Keratinocyte (primary cell): ENCODE results near the gene NELL1. TPM values are rescaled to one million over a fixed set of nuclear protein-coding genes. Genes with fewer than 3 reads are reported as not detected.

Source experiments
- DNase-seq: peaks from one replicate; pipeline ENCODE4 v3.0.0-alpha.2; 2011; ENCODE audit warnings: low read depth, missing footprints, low spot score
- FAIRE-seq: peaks from 2 replicates; lab custom pipeline; 2011; peaks lifted over from hg19 to GRCh38; lab: Jason Lieb, UNC
- H2AFZ ChIP-seq: 2 replicates; pipeline ENCODE4 v1.6.0; 2012; ENCODE audit warnings: low read length, control low read depth, inconsistent platforms; ENCODE audit not compliant: control insufficient read depth
- H3K27ac ChIP-seq: 2 replicates; pipeline ENCODE4 v1.5.1; 2011; ENCODE audit warnings: low read length; ENCODE audit not compliant: control insufficient read depth, insufficient read depth
- H3K27me3 ChIP-seq: 3 replicates; pipeline ENCODE4 v1.6.0; 2011; ENCODE audit warnings: low read length; ENCODE audit not compliant: control insufficient read depth, insufficient read depth; ENCODE audit errors: extremely low read depth
- H3K36me3 ChIP-seq, 2 experiments: 2 replicates in 1 of 2; 3 replicates in 1 of 2; pipeline ENCODE4 v1.5.1; 2011; ENCODE audit warnings: low read length in 2 of 2, mild to moderate bottlenecking in 1 of 2; ENCODE audit not compliant: control insufficient read depth in 2 of 2, insufficient read depth in 2 of 2; ENCODE audit errors: extremely low read depth in 1 of 2
- H3K4me1 ChIP-seq: 3 replicates; pipeline ENCODE4 v1.5.1; 2011; ENCODE audit warnings: low read length; ENCODE audit not compliant: control insufficient read depth, insufficient read depth; ENCODE audit errors: extremely low read depth
- H3K4me2 ChIP-seq: 3 replicates; pipeline ENCODE4 v1.6.0; 2011; ENCODE audit warnings: low read depth, low read length; ENCODE audit not compliant: control insufficient read depth, insufficient read depth; ENCODE audit errors: extremely low read depth
- H3K4me3 ChIP-seq, 3 experiments: fragments of 200-600 bp in 1 of 3; sonication (generic) in 1 of 3; 2 replicates in 2 of 3; 3 replicates in 1 of 3; pipeline ENCODE4 v1.5.1; 2011 to 2016; ENCODE audit warnings: low read length in 3 of 3, mild to moderate bottlenecking in 3 of 3, control low read depth in 2 of 3, inconsistent platforms in 1 of 3, low read depth in 1 of 3, mixed read lengths in 1 of 3, mixed run types in 1 of 3, moderate library complexity in 1 of 3; ENCODE audit not compliant: control insufficient read depth in 2 of 3, insufficient read depth in 2 of 3; ENCODE audit errors: extremely low read depth in 1 of 3
- H3K79me2 ChIP-seq: 2 replicates; pipeline ENCODE4 v1.6.0; 2012; ENCODE audit warnings: low read length; ENCODE audit not compliant: control insufficient read depth, insufficient read depth
- H3K9ac ChIP-seq: 3 replicates; pipeline ENCODE4 v1.6.0; 2011; ENCODE audit warnings: low read length; ENCODE audit not compliant: control insufficient read depth, insufficient read depth; ENCODE audit errors: extremely low read depth
- H3K9me1 ChIP-seq: 3 replicates; pipeline ENCODE4 v1.6.0; 2011; ENCODE audit warnings: low read length; ENCODE audit not compliant: control insufficient read depth, insufficient read depth; ENCODE audit errors: extremely low read depth
- H3K9me3 ChIP-seq: 2 replicates; pipeline ENCODE4 v1.5.1; 2012; ENCODE audit warnings: low read depth, low read length; ENCODE audit not compliant: control insufficient read depth
- H4K20me1 ChIP-seq: 3 replicates; pipeline ENCODE4 v1.6.0; 2011; ENCODE audit warnings: low read length; ENCODE audit not compliant: control insufficient read depth, insufficient read depth; ENCODE audit errors: extremely low read depth
- EZH2 ChIP-seq: IDR thresholded peaks from one replicate; pipeline ENCODE4 v1.6.1; 2012; ENCODE audit warnings: inconsistent platforms, mild to moderate bottlenecking, low read length, moderate library complexity
- dilution Hi-C: fragments of 300-500 bp; cut with MboI; formaldehyde crosslinking; loops from one replicate; pipeline ENCODE4 v1.7.0; 2020; ENCODE audit warnings: low sequenced_read_pairs; ENCODE audit not compliant: extremely low pct_ligation_motif_present
- polyA plus RNA-seq, 5 experiments: library from polyadenylated mRNA; depleted of rRNA in 3 of 5; stranded (reverse) in 3 of 5; stranded (forward) in 1 of 5; unstranded in 1 of 5; fragments of >200 nt; gene quantifications; 1 replicate in 1 of 5; 2 replicates in 3 of 5; 3 replicates in 1 of 5; pipeline versions ENCODE4 v1.2.1 to v1.2.3, GENCODE V29; 2011 to 2012; ENCODE audit warnings: missing spikeins in 2 of 5, low read depth in 1 of 5, low replicate concordance in 1 of 5
- TF ChIP-seq, protein P1 (sequence below), 3 experiments: IDR thresholded peaks in 1 of 3; conservative IDR thresholded peaks in 1 of 3; optimal IDR thresholded peaks in 1 of 3; 2 replicates in 2 of 3; 3 replicates in 1 of 3; pipeline versions ENCODE3 to v1.5.1; 2011; ENCODE audit warnings: low read length in 3 of 3, mild to moderate bottlenecking in 3 of 3, moderate library complexity in 2 of 3, control low read depth in 1 of 3, inconsistent platforms in 1 of 3; ENCODE audit not compliant: insufficient read depth in 2 of 3; ENCODE audit errors: extremely low read depth in 1 of 3

Gene NELL1
- polyA plus RNA-seq, 1 donor (not counting 4 experiments of a cell fraction or from before 2014, with no cell fraction given), result not detected

DNA sequence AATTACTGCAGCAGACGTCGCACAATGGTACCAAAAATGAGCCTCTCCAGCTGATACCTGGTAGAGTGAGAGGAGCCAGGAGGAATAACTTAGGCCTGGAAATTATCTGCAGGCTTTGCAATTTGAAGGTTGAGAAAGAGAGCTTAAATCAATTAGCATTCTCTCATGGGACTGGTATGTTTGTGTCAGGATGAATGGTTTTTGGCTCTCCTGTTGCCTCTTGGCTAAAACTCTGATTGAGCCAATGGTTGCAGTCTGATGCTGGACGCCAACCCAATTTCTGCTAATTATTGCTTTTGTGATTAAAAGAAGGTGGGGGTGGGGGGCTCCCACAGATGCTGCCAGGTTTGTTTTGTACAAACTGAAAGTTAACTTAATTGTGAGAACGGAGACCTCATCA lies 12.5 kb upstream of the NELL1 start:
- no peak for FAIRE-seq
- dilution Hi-C loops, result no loop called here
- H3K4me2 ChIP-seq, result no peak overlapping the region

DNA sequence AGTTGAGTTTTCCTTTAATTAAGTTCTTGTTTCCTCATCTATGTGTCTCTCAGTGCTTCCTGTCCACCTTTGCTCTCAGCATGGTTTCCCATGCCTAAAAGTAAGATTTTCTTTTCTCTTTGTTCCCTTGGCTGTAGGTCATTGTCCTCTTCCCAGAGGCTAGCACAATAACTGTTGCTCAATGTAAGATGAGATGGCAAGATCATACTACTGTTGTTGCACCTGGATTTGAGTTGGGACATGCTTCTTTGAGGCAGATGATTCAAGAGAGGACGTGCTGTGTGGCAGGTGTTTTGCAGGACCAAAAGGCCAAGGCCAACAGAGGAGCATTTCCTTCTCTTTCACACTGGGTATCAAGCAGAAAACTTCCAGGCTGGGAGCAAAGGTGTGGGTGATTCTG lies 11.3 kb upstream of the NELL1 start:
- FAIRE-seq (no peak), DNase-seq (no peak)
- no peak overlapping the region for H3K27ac ChIP-seq
- H3K27me3 ChIP-seq, result no peaks in the 10 kb centered on the region
- dilution Hi-C loops, result no loop called here
- H3K36me3 ChIP-seq, result no peaks in the 10 kb centered on the region
- no peaks in the 10 kb centered on the region for H3K4me1 ChIP-seq
- H3K9me3 ChIP-seq, result no peaks in the 10 kb centered on the region
- no peaks in the 10 kb centered on the region for H4K20me1 ChIP-seq
- H2AFZ ChIP-seq, result no peak overlapping the region
- no peak for TF ChIP-seq EZH2
- TF ChIP-seq, protein P1, sequence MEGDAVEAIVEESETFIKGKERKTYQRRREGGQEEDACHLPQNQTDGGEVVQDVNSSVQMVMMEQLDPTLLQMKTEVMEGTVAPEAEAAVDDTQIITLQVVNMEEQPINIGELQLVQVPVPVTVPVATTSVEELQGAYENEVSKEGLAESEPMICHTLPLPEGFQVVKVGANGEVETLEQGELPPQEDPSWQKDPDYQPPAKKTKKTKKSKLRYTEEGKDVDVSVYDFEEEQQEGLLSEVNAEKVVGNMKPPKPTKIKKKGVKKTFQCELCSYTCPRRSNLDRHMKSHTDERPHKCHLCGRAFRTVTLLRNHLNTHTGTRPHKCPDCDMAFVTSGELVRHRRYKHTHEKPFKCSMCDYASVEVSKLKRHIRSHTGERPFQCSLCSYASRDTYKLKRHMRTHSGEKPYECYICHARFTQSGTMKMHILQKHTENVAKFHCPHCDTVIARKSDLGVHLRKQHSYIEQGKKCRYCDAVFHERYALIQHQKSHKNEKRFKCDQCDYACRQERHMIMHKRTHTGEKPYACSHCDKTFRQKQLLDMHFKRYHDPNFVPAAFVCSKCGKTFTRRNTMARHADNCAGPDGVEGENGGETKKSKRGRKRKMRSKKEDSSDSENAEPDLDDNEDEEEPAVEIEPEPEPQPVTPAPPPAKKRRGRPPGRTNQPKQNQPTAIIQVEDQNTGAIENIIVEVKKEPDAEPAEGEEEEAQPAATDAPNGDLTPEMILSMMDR (optimal IDR thresholded peaks at IDR 0.05 in 1 of 3, IDR thresholded peaks at IDR 0.05 in 1 of 3, conservative IDR thresholded peaks at IDR 0.05 in 1 of 3; ENCODE audit: extremely low read depth in 1 of 3, insufficient read depth in 2 of 3, low read length in 3 of 3), result no peak
- no peak overlapping the region for H3K4me2 ChIP-seq
- H3K4me3 ChIP-seq, result no peak overlapping the region
- H3K79me2 ChIP-seq, result no peaks in the 10 kb centered on the region
- H3K9ac ChIP-seq, result no peak overlapping the region
- no peaks in the 10 kb centered on the region for H3K9me1 ChIP-seq

More for the DNA sequence above, 12.5 kb upstream of the NELL1 start:
- Histone ChIP-seq H3K9ac (no peak overlapping the region), H3K9me3 (no peaks in the 10 kb centered on the region), H4K20me1 (no peaks in the 10 kb centered on the region), H3K9me1 (no peaks in the 10 kb centered on the region), H3K4me3 (no peak overlapping the region), H3K36me3 (no peaks in the 10 kb centered on the region), H2AFZ (no peak overlapping the region), H3K4me1 (no peaks in the 10 kb centered on the region), H3K79me2 (no peaks in the 10 kb centered on the region), H3K27me3 (no peaks in the 10 kb centered on the region), H3K27ac (no peak overlapping the region)
- no peak for DNase-seq
- TF ChIP-seq, protein P1 (optimal IDR thresholded peaks at IDR 0.05 in 1 of 3, IDR thresholded peaks at IDR 0.05 in 1 of 3, conservative IDR thresholded peaks at IDR 0.05 in 1 of 3; ENCODE audit: extremely low read depth in 1 of 3, insufficient read depth in 2 of 3, low read length in 3 of 3), result no peak
- TF ChIP-seq EZH2, result no peak
